Fibroblast of pulmonary artery (primary cell): ENCODE data around the gene KLHL3.

ENCODE experiments used
- DNase-seq: peaks from one replicate; pipeline ENCODE4 v3.0.0-alpha.2; 2010; ENCODE audit warnings: low read depth
- H3K4me3 ChIP-seq: replicated peaks from 2 replicates; pipeline ENCODE4 v1.5.1; 2011; ENCODE audit warnings: low read depth, mild to moderate bottlenecking, control low read depth, low read length, moderate library complexity
- TF ChIP-seq, protein P1 (sequence below): IDR thresholded peaks from 2 replicates; pipeline ENCODE4 v1.5.1; 2011; ENCODE audit warnings: mild to moderate bottlenecking, control low read depth, low read length, inconsistent platforms; ENCODE audit errors: missing control alignments

KLHL3 gene

DNA sequence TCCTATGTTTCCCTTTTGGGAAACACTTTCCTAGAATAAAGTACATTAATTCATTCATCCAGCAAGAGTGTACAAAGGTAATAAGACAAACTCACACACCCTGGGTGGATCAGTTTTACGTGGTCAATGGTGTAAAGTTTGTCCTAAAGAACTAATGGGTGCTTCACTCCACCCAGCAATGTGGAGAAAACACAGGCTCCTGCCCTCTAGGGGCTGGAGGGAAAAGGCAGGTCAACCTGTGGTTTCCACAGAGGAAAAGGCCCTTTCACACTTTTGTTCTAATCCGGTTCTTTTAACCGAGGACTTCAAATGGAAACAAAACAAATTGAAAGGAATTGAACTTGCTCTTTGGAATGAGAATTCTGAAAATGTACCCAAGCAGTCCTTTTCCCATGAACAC is 155.9 kb downstream of the KLHL3 start:
- TF ChIP-seq, protein P1, sequence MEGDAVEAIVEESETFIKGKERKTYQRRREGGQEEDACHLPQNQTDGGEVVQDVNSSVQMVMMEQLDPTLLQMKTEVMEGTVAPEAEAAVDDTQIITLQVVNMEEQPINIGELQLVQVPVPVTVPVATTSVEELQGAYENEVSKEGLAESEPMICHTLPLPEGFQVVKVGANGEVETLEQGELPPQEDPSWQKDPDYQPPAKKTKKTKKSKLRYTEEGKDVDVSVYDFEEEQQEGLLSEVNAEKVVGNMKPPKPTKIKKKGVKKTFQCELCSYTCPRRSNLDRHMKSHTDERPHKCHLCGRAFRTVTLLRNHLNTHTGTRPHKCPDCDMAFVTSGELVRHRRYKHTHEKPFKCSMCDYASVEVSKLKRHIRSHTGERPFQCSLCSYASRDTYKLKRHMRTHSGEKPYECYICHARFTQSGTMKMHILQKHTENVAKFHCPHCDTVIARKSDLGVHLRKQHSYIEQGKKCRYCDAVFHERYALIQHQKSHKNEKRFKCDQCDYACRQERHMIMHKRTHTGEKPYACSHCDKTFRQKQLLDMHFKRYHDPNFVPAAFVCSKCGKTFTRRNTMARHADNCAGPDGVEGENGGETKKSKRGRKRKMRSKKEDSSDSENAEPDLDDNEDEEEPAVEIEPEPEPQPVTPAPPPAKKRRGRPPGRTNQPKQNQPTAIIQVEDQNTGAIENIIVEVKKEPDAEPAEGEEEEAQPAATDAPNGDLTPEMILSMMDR: peak; percentile 42
- H3K4me3 ChIP-seq: no peak overlapping the region
- no peak for DNase-seq

DNA sequence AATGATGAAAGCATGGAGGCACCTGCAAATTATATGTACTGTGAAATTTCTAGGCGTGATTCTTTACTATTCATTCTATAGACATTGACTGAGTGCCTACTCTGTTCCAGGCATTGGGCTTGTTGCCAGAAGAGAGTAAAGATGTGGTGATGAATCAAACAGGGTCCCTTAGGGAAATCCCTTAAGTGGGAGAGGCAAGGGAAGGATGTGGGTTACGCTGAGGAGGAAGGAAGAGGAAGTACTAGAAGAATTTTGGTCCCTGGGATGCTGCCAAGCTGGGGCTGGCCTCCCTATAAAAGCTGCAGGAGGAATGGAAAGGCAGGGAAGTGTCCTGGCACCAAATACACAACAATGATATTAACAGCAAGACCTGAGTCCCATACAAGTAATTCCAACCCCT is 160.0 kb downstream of the KLHL3 start:
- H3K4me3 ChIP-seq: no peak overlapping the region
- TF ChIP-seq, protein P1: no peak
- peak; percentile 59 for DNase-seq

DNA sequence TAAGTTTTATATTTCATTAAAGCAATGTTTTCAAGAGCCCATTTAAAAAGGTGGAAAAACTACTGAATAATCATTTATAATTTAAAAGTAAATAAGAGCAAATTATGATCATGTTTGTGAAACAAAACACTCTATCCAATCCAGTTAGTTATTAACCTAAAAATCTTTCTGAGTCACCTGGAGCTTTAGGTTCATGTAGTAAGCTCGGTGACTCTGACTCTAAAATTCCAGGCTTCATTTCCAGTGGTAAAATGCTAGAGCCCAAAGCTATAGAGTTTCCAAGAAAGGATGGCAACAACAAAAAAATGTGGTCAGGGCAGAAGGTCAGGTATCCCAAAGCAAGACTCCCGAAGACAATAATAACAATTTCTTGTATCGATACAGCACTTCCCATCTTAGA is 160.7 kb downstream of the KLHL3 start:
- H3K4me3 ChIP-seq: no peak overlapping the region
- TF ChIP-seq, protein P1: no peak
- no peak for DNase-seq

DNA sequence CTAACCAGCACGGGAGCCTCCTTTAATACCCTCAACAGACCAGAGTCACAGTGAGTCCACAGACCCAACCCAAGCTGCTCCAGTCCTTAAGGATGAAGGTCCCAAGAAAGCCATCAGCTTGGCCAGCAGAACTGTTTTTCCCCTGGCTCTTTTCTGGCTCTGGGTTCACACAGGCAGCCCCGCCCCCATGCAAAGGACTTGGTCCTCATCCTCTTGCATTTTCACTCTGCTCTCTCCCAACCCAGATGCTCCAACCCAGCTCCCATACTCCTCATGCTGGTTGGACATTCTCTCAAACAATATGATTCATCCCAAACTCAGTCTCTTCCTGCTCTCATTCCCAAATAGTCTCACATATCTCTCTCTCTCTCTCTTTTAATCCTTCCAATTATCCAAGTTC is 162.5 kb downstream of the KLHL3 start:
- H3K4me3 ChIP-seq: no peak overlapping the region
- DNase-seq: no peak
- TF ChIP-seq, protein P1: no peak

DNA sequence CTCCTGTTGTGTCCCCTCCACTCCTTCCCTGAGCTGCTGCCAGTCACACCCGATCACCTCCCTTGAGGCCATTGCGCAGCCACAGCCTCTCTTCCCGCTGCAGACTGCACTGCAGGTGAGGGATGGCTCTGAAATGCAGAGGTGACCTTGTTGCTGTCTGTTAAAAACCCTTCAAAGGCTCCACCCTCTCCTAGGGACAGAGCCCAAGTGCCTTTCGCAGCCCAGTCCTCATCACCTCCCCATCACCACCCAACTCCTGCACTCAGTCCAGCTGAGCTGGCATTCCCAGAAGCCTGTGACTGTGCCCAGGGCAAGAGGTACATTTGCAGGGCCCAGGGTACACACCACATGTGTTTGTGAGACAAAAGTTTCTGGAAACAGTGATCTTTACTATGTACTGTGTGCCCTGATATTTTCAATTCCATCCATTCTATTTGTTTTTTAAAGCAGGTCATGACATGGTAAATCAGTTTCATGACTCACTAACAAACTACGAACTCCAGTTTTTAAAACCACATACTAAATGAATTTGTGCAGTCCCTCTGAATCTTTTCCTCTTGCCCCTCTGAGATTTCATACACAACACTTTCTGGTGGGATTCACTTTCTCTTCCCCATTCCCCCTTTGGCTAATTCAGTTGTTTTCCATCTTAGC is 163.7 kb downstream of the KLHL3 start:
- TF ChIP-seq, protein P1: no peak
- no peak overlapping the region for H3K4me3 ChIP-seq
- DNase-seq: no peak

DNA sequence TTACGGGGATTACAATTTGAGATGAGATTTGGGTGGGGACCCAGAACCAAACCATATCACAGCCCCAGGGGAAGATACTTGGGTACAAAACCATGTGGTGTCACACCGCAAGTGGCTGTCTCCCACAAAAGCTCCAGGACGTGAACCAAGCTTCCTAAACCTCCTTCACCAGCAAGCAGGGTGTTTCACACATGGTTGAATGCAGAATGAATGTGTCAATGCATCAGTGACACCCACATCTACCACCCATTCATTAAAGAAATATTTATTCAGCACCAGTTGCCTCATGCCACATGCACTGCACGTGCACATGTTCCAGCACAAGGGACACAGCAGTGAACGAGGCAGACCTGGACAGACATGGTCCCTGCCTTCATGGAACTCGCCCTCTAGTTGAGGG is 165.8 kb downstream of the KLHL3 start:
- DNase-seq: no peak
- TF ChIP-seq, protein P1: no peak
- H3K4me3 ChIP-seq: no peak overlapping the region
